ENCODE measurements around the gene ALPI. TPM values are rescaled to one million over a fixed set of nuclear protein-coding genes. Genes with fewer than 3 reads are reported as not detected.
A peak's percentile ranks its signal among the peaks of the same experiment; 100 is the strongest.

ALPI gene
- total RNA-seq, 2 experiments from 2014 or later, result not detected

DNA sequence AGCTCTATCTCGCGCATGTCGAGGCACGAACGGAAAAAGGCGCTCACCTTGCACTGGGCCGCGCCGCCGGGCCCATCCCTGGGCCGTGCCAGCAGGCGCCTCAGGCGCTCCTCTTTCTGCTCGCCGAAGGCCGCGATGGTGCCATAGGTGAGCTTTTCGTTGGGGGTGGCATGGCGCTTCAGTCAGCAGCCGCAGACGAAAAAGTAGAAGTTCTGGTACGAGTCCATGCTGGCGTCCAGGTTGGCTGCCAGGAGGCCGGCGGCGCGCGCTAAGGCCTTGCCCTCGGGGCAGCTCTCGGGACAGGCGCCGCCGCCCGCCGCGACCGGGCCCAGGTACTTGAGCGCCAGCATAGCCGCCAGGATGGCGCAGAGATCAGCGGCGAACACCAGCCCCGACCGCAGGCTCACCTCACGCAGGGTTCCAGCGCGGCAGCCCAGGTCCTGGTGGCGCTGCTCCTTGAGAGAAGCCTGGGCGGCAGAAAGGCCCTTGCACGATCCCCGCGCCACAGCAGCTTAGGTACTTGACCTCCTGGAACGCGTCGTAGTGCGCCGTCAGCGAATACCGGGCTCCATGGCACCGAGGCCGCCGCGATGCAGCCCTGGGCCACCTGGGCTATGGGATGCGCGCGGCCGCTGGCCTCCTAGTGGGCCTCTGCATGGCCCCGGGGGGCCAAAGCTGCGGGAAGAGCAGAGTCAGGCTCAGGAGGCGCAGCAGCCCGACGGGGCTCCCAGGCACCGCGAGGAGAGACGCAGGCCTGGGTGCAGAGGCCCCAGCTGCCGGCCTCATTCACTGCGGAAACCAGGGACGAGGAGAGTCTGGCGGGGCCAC, 36.5 kb upstream of the ALPI start:
- no peak overlapping the region for H3K4me3 ChIP-seq (ENCODE audit: low read length)
- H3K9me3 ChIP-seq (ENCODE audit: control insufficient read depth in 1 of 2, insufficient read depth in 1 of 2, low read length in 2 of 2), result peaks cover 0 to 21% of the 10 kb centered on the region in 2 experiments
- peaks cover 47 to 53% of the 10 kb centered on the region in 2 experiments for H3K27me3 ChIP-seq (ENCODE audit: control insufficient read depth in 1 of 2, insufficient read depth in 2 of 2, low read length in 2 of 2)
- TF ChIP-seq, protein P1, sequence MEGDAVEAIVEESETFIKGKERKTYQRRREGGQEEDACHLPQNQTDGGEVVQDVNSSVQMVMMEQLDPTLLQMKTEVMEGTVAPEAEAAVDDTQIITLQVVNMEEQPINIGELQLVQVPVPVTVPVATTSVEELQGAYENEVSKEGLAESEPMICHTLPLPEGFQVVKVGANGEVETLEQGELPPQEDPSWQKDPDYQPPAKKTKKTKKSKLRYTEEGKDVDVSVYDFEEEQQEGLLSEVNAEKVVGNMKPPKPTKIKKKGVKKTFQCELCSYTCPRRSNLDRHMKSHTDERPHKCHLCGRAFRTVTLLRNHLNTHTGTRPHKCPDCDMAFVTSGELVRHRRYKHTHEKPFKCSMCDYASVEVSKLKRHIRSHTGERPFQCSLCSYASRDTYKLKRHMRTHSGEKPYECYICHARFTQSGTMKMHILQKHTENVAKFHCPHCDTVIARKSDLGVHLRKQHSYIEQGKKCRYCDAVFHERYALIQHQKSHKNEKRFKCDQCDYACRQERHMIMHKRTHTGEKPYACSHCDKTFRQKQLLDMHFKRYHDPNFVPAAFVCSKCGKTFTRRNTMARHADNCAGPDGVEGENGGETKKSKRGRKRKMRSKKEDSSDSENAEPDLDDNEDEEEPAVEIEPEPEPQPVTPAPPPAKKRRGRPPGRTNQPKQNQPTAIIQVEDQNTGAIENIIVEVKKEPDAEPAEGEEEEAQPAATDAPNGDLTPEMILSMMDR (IDR thresholded peaks at IDR 0.05), result no peak
- Mint-ChIP-seq H3K4me3 (peak overlapping the region; percentile 34), H3K27me3 (peaks cover 60% of the 10 kb centered on the region), H3K36me3 (ENCODE audit: low read depth) (no peaks in the 10 kb centered on the region), H3K4me1 (ENCODE audit: low read depth) (peaks cover 10% of the 10 kb centered on the region), H3K9me3 (peaks cover 3% of the 10 kb centered on the region), H3K27ac (no peak overlapping the region)
- H3K36me3 ChIP-seq (ENCODE audit: insufficient read depth, low read length), result no peaks in the 10 kb centered on the region
- intact Hi-C loops (cut with DNase I, micrococcal nuclease), result no loop called here
- DNase-seq (no peak), ATAC-seq (ENCODE audit: poor library complexity) (no peak)
- peaks cover 23% of the 10 kb centered on the region for H3K4me1 ChIP-seq (ENCODE audit: insufficient read depth, low read length)
- ChIA-PET CTCF (no interaction called here), POLR2A (no interaction called here)
- no peak overlapping the region for H3K27ac ChIP-seq (ENCODE audit: low read depth in 1 of 2, low read length in 2 of 2)

DNA sequence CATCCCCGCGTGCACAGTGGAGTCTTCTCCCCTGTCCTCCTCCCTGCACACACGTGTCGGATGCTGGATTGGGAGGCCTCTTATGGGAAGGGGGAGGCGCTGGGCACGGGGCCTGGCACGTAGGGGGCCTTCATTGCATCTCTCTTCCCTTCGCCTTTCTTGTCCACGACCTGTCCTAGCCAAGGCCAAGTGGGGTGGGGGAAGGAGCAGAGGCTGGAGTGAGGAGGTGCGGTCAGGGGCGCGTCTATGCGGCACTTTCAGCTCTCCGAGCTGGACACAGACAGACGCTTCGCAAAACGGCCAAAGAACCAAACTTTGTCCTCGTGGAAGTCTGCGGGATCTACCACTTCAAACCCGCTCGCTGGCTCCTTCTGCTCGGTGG, 35.9 kb upstream of the ALPI start:
- Mint-ChIP-seq H3K27ac (no peak overlapping the region), H3K27me3 (peaks cover 60% of the 10 kb centered on the region), H3K9me3 (peaks cover 3% of the 10 kb centered on the region), H3K4me1 (ENCODE audit: low read depth) (peaks cover 10% of the 10 kb centered on the region), H3K4me3 (no peak overlapping the region), H3K36me3 (ENCODE audit: low read depth) (no peaks in the 10 kb centered on the region)
- Histone ChIP-seq H3K36me3 (ENCODE audit: insufficient read depth, low read length) (no peaks in the 10 kb centered on the region), H3K4me3 (ENCODE audit: low read length) (peak overlapping the region; percentile 24), H3K9me3 (ENCODE audit: control insufficient read depth in 1 of 2, insufficient read depth in 1 of 2, low read length in 2 of 2) (peaks cover 0 to 21% of the 10 kb centered on the region in 2 experiments), H3K4me1 (ENCODE audit: insufficient read depth, low read length) (peaks cover 23% of the 10 kb centered on the region), H3K27ac (ENCODE audit: low read depth in 1 of 2, low read length in 2 of 2) (no peak overlapping the region), H3K27me3 (ENCODE audit: control insufficient read depth in 1 of 2, insufficient read depth in 2 of 2, low read length in 2 of 2) (peaks cover 47 to 55% of the 10 kb centered on the region in 2 experiments)
- intact Hi-C loops (cut with DNase I, micrococcal nuclease), result no loop called here
- no peak for ATAC-seq (ENCODE audit: poor library complexity)
- CTCF ChIA-PET, result no interaction called here
- POLR2A ChIA-PET, result no interaction called here
- no peak for DNase-seq
- TF ChIP-seq, protein P1 (IDR thresholded peaks at IDR 0.05), result no peak

DNA sequence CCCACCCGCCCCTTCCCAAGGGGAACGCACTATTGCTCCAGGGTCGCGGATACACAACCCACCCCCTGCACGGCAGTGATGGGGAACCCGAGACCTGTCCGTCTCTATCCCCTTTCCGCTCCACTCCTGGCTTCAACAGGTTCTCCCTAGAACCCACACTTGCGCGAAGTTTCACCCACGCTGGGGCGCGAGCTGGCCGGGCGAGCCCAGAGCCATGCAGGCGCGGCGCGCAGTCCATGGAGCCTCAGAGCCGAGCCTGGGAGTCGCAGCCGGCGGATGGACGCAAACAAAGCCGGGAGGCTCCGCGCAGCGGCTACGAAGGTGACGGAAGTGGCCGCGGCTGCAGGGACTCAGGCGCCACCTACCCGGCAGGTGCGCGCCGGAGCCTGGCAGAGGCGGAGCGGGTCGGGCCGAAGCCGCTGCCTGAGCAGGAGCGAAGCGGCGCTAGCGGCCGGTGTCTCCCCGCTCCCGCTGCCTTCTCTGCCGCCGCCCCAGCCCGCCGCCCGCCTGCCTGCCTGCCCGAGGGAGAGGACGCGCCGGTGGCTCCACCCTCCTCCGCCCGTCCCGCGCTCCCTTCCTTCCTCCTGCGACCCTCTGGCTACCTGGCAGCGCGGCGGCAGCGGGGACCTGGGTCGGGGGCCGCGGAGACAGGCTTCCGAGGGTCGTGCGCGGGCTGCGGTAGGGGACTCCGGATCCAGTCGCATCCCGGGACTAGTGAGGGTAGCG, 35.3 kb upstream of the ALPI start:
- Mint-ChIP-seq H3K27me3 (peaks cover 55% of the 10 kb centered on the region), H3K9me3 (peaks cover 3% of the 10 kb centered on the region), H3K4me3 (no peak overlapping the region), H3K4me1 (ENCODE audit: low read depth) (peaks cover 10% of the 10 kb centered on the region), H3K36me3 (ENCODE audit: low read depth) (no peaks in the 10 kb centered on the region), H3K27ac (no peak overlapping the region)
- TF ChIP-seq, protein P1 (IDR thresholded peaks at IDR 0.05), result no peak
- Histone ChIP-seq H3K27me3 (ENCODE audit: control insufficient read depth in 1 of 2, insufficient read depth in 2 of 2, low read length in 2 of 2) (peaks cover 47 to 51% of the 10 kb centered on the region in 2 experiments), H3K4me3 (ENCODE audit: low read length) (peak overlapping the region; percentile 29), H3K27ac (ENCODE audit: low read depth in 1 of 2, low read length in 2 of 2) (no peak overlapping the region), H3K36me3 (ENCODE audit: insufficient read depth, low read length) (no peaks in the 10 kb centered on the region), H3K4me1 (ENCODE audit: insufficient read depth, low read length) (peaks cover 23% of the 10 kb centered on the region), H3K9me3 (ENCODE audit: control insufficient read depth in 1 of 2, insufficient read depth in 1 of 2, low read length in 2 of 2) (peaks cover 0 to 21% of the 10 kb centered on the region in 2 experiments)
- intact Hi-C loops (cut with DNase I, micrococcal nuclease), result no loop called here
- ChIA-PET POLR2A (no interaction called here), CTCF (no interaction called here)
- DNase-seq, result peak in 8 of 14 experiments; percentile 8 to 53 (median 25)
- ATAC-seq (ENCODE audit: poor library complexity), result peak; percentile 24

Data from CD4-positive, alpha-beta T cell (primary cell).